Liver (tissue), 3 donors: ENCODE data around the gene JAKMIP2.

Experiments used
- CTCF ChIP-seq: fragments of 150-350 bp; IDR thresholded peaks from 2 replicates; pipeline ENCODE4 v1.5.1; 2017; ENCODE audit warnings: improper control_type of control experiment, low read depth, low read length; ENCODE audit not compliant: missing input control
- GABPA ChIP-seq, 2 donors: IDR thresholded peaks in 1 of 2; conservative IDR thresholded peaks in 1 of 2; 2 replicates each; pipeline ENCODE4 v1.6.1; 2016; ENCODE audit warnings: antibody characterized with exemption in 2 of 2, mild to moderate bottlenecking in 1 of 2, moderate library complexity in 1 of 2
- JUND ChIP-seq, 2 donors: IDR thresholded peaks; 2 replicates each; pipeline ENCODE4 v1.6.1; 2016; ENCODE audit warnings: antibody characterized with exemption in 2 of 2
- MAX ChIP-seq: IDR thresholded peaks from 2 replicates; pipeline ENCODE4 v1.6.1; 2016; ENCODE audit warnings: antibody characterized with exemption
- REST ChIP-seq: IDR thresholded peaks from 2 replicates; pipeline ENCODE4 v1.6.1; 2016; ENCODE audit warnings: antibody characterized with exemption, mild to moderate bottlenecking
- SP1 ChIP-seq: IDR thresholded peaks from 2 replicates; pipeline ENCODE4 v1.6.1; 2018; ENCODE audit warnings: antibody characterized with exemption, mild to moderate bottlenecking
- TAF1 ChIP-seq: conservative IDR thresholded peaks from 2 replicates; pipeline ENCODE4 v1.6.1; 2016; ENCODE audit warnings: antibody characterized with exemption, mild to moderate bottlenecking
- YY1 ChIP-seq: IDR thresholded peaks from 2 replicates; pipeline ENCODE4 v1.6.1; 2016; ENCODE audit warnings: antibody characterized with exemption, mild to moderate bottlenecking
- donor health status: healthy.
- donor health status: healthy.

DNA sequence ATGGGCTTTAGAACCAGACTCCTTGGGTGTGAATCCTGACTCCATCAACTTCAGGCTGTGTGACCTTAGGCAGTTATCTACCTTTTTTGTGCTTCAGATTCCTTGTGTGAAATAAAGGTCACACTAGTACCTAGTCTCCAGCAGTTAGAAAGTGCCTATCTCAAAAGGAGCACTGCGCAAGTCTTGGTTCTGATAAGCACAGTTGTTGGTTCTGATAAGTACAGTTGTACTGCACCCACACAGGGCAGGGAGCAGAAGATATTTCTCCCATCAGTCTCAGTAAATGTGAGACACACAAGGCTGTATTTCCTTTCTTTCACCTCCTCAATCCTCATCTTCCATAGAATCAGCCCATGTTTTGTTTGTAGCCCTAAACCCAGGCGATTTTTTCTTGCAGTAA, 156.1 kb downstream of the JAKMIP2 start:
- TF ChIP-seq CTCF: no peak
- TF ChIP-seq JUND (IDR thresholded peaks at IDR 0.05): no peak
- TF ChIP-seq SP1: no peak
- TF ChIP-seq GABPA (IDR thresholded peaks at IDR 0.05 in 1 of 2, conservative IDR thresholded peaks at IDR 0.05 in 1 of 2): no peak
- TF ChIP-seq TAF1: no peak
- TF ChIP-seq REST: no peak
- no peak for TF ChIP-seq MAX
- TF ChIP-seq YY1: no peak
